Spleen (tissue), 7 donors: ENCODE results near the gene SIK3.

Experiments used
- CTCF ChIP-seq, 11 experiments: fragments of 200-600 bp in 7 of 11; fragments of 450-650 bp in 4 of 11; sonication (generic) in 4 of 11; IDR thresholded peaks in 8 of 11; conservative IDR thresholded peaks in 3 of 11; 1 replicate in 7 of 11; 2 replicates in 4 of 11; pipeline versions ENCODE4 v1.4.0 to v1.8.0; 2016 to 2021; ENCODE audit warnings: antibody characterized with exemption in 11 of 11, inconsistent platforms in 4 of 11, mild to moderate bottlenecking in 1 of 11
- POLR2A ChIP-seq, 3 donors: fragments of 450-650 bp; IDR thresholded peaks; one replicate each; pipeline ENCODE4 v1.5.1; 2017; ENCODE audit warnings: antibody characterized with exemption in 3 of 3, mild to moderate bottlenecking in 1 of 3
- donor health status: DM: no; HTN: no; CAD: no; lungs with moderate emphysema.
- donor health status: DM: no; HTN: no; CAD: no.
- donor health status: DM: no; HTN: no; CAD: no.

- TF ChIP-seq CTCF (IDR thresholded peaks at IDR 0.05 in 8 of 11, conservative IDR thresholded peaks at IDR 0.05 in 3 of 11), result no peak
- no peak for TF ChIP-seq POLR2A (IDR thresholded peaks at IDR 0.05)
Observed at GRCh38 chr11:117059611-117060148, 38.5 kb downstream of the SIK3 start.
